ENCODE results near the gene SEC11A.
A peak's percentile ranks its signal among the peaks of the same experiment; 100 is the strongest.

Gene SEC11A

GRCh38 chr15:84702961-84703482 lies 12.9 kb downstream of the SEC11A start:
- peaks cover 13% of the 10 kb centered on the region for H3K79me2 ChIP-seq (ENCODE audit: control insufficient read depth, insufficient read depth, low read length, poor library complexity)
- H4K8ac ChIP-seq (ENCODE audit: low read depth, low read length) = no peak overlapping the region
- no peak overlapping the region for H3K9ac ChIP-seq (ENCODE audit: low read length)
- H4K91ac ChIP-seq (ENCODE audit: low read depth, low read length) = no peak overlapping the region
- WGBS (ENCODE audit: extremely low coverage, insufficient coverage, insufficient read length) = no CpG with 5 or more reads among the region's 4 CpGs
- H3K4me3 ChIP-seq (ENCODE audit: low read depth, low read length) = no peak overlapping the region
- H3K14ac ChIP-seq (ENCODE audit: low read length) = no peak overlapping the region
- H3K23ac ChIP-seq (ENCODE audit: low read length) = no peak overlapping the region
- no peak for DNase-seq
- H3K27me3 ChIP-seq (ENCODE audit: insufficient read depth, low read length) = no peaks in the 10 kb centered on the region
- H3K27ac ChIP-seq (ENCODE audit: low read depth, low read length) = no peak overlapping the region
- H3K36me3 ChIP-seq (ENCODE audit: control insufficient read depth in 1 of 2, insufficient read depth in 2 of 2, low read length in 2 of 2) = peaks cover 0 to 2% of the 10 kb centered on the region in 2 experiments
- H2AK5ac ChIP-seq (ENCODE audit: low read length) = no peak overlapping the region
- no peak overlapping the region for H3K18ac ChIP-seq (ENCODE audit: low read length)
- no peaks in the 10 kb centered on the region for H3K4me1 ChIP-seq (ENCODE audit: control insufficient read depth in 1 of 2, insufficient read depth in 2 of 2, low read length in 2 of 2)
- no peak overlapping the region for H2BK12ac ChIP-seq (ENCODE audit: low read length)
- H2BK5ac ChIP-seq (ENCODE audit: low read depth, low read length, poor library complexity) = no peak overlapping the region
- H3K4me2 ChIP-seq (ENCODE audit: low read length) = no peak overlapping the region
- no peak overlapping the region for H4K12ac ChIP-seq (ENCODE audit: low read depth, low read length)
- H3K79me1 ChIP-seq (ENCODE audit: low read length) = no peaks in the 10 kb centered on the region
- H2BK120ac ChIP-seq (ENCODE audit: insufficient read depth, low read length, poor library complexity) = no peak overlapping the region
- H3K4ac ChIP-seq (ENCODE audit: low read depth, low read length) = peak overlapping the region; percentile 13
- H3K9me3 ChIP-seq (ENCODE audit: insufficient read depth, low read depth, low read length) = no peaks in the 10 kb centered on the region
- H2AFZ ChIP-seq (ENCODE audit: insufficient read depth, low read length, poor library complexity) = no peak overlapping the region

- Histone ChIP-seq H3K4ac (ENCODE audit: low read depth, low read length) (peak overlapping the region; percentile 58), H3K79me1 (ENCODE audit: low read length) (no peaks in the 10 kb centered on the region), H3K79me2 (ENCODE audit: control insufficient read depth, insufficient read depth, low read length, poor library complexity) (peaks cover 14% of the 10 kb centered on the region), H3K14ac (ENCODE audit: low read length) (no peak overlapping the region), H4K91ac (ENCODE audit: low read depth, low read length) (no peak overlapping the region), H3K27ac (ENCODE audit: low read depth, low read length) (no peak overlapping the region), H2BK5ac (ENCODE audit: low read depth, low read length, poor library complexity) (no peak overlapping the region), H3K9me3 (ENCODE audit: insufficient read depth, low read depth, low read length) (no peaks in the 10 kb centered on the region), H3K27me3 (ENCODE audit: insufficient read depth, low read length) (no peaks in the 10 kb centered on the region), H2AK5ac (ENCODE audit: low read length) (no peak overlapping the region), H3K9ac (ENCODE audit: low read length) (no peak overlapping the region), H3K36me3 (ENCODE audit: control insufficient read depth in 1 of 2, insufficient read depth in 2 of 2, low read length in 2 of 2) (peaks cover 0 to 2% of the 10 kb centered on the region in 2 experiments), H2AFZ (ENCODE audit: insufficient read depth, low read length, poor library complexity) (no peak overlapping the region), H4K8ac (ENCODE audit: low read depth, low read length) (no peak overlapping the region), H3K23ac (ENCODE audit: low read length) (no peak overlapping the region), H3K4me1 (ENCODE audit: control insufficient read depth in 1 of 2, insufficient read depth in 2 of 2, low read length in 2 of 2) (no peaks in the 10 kb centered on the region), H2BK12ac (ENCODE audit: low read length) (peak overlapping the region; percentile 13), H3K4me2 (ENCODE audit: low read length) (no peak overlapping the region), H3K18ac (ENCODE audit: low read length) (no peak overlapping the region), H4K12ac (ENCODE audit: low read depth, low read length) (no peak overlapping the region), H2BK120ac (ENCODE audit: insufficient read depth, low read length, poor library complexity) (no peak overlapping the region), H3K4me3 (ENCODE audit: low read depth, low read length) (no peak overlapping the region)
- no peak for DNase-seq
- WGBS (ENCODE audit: extremely low coverage, insufficient coverage, insufficient read length) = no CpG with 5 or more reads among the region's 8 CpGs
Measured at GRCh38 chr15:84699538-84700191, 16.3 kb downstream of the SEC11A start.

- Histone ChIP-seq H3K9ac (ENCODE audit: low read length) (no peak overlapping the region), H3K79me2 (ENCODE audit: control insufficient read depth, insufficient read depth, low read length, poor library complexity) (peaks cover 9% of the 10 kb centered on the region), H3K4me3 (ENCODE audit: low read depth, low read length) (no peak overlapping the region), H3K9me3 (ENCODE audit: insufficient read depth, low read depth, low read length) (no peaks in the 10 kb centered on the region), H2AFZ (ENCODE audit: insufficient read depth, low read length, poor library complexity) (no peak overlapping the region), H2BK5ac (ENCODE audit: low read depth, low read length, poor library complexity) (no peak overlapping the region), H3K23ac (ENCODE audit: low read length) (no peak overlapping the region), H3K18ac (ENCODE audit: low read length) (no peak overlapping the region), H3K4ac (ENCODE audit: low read depth, low read length) (no peak overlapping the region), H3K14ac (ENCODE audit: low read length) (no peak overlapping the region), H3K4me2 (ENCODE audit: low read length) (no peak overlapping the region), H3K27ac (ENCODE audit: low read depth, low read length) (no peak overlapping the region), H3K27me3 (ENCODE audit: insufficient read depth, low read length) (no peaks in the 10 kb centered on the region), H4K12ac (ENCODE audit: low read depth, low read length) (no peak overlapping the region), H3K79me1 (ENCODE audit: low read length) (no peaks in the 10 kb centered on the region), H2BK120ac (ENCODE audit: insufficient read depth, low read length, poor library complexity) (no peak overlapping the region), H2AK5ac (ENCODE audit: low read length) (no peak overlapping the region), H4K8ac (ENCODE audit: low read depth, low read length) (no peak overlapping the region), H3K4me1 (ENCODE audit: control insufficient read depth in 1 of 2, insufficient read depth in 2 of 2, low read length in 2 of 2) (no peaks in the 10 kb centered on the region), H3K36me3 (ENCODE audit: control insufficient read depth in 1 of 2, insufficient read depth in 2 of 2, low read length in 2 of 2) (peaks cover 2 to 3% of the 10 kb centered on the region in 2 experiments), H2BK12ac (ENCODE audit: low read length) (no peak overlapping the region), H4K91ac (ENCODE audit: low read depth, low read length) (no peak overlapping the region)
- DNase-seq = no peak
- WGBS (ENCODE audit: extremely low coverage, insufficient coverage, insufficient read length) = no CpG with 5 or more reads among the region's 1 CpG
Measured at GRCh38 chr15:84697236-84697990, 18.5 kb downstream of the SEC11A start.

- no peak for DNase-seq
- Histone ChIP-seq H3K9ac (ENCODE audit: low read length) (no peak overlapping the region), H3K14ac (ENCODE audit: low read length) (no peak overlapping the region), H2AK5ac (ENCODE audit: low read length) (no peak overlapping the region), H2BK5ac (ENCODE audit: low read depth, low read length, poor library complexity) (no peak overlapping the region), H3K4me3 (ENCODE audit: low read depth, low read length) (no peak overlapping the region), H3K79me2 (ENCODE audit: control insufficient read depth, insufficient read depth, low read length, poor library complexity) (peaks cover 8% of the 10 kb centered on the region), H3K9me3 (ENCODE audit: insufficient read depth, low read depth, low read length) (no peaks in the 10 kb centered on the region), H2BK120ac (ENCODE audit: insufficient read depth, low read length, poor library complexity) (no peak overlapping the region), H3K4me1 (ENCODE audit: control insufficient read depth in 1 of 2, insufficient read depth in 2 of 2, low read length in 2 of 2) (no peaks in the 10 kb centered on the region), H3K4ac (ENCODE audit: low read depth, low read length) (no peak overlapping the region), H3K23ac (ENCODE audit: low read length) (no peak overlapping the region), H3K4me2 (ENCODE audit: low read length) (no peak overlapping the region), H2AFZ (ENCODE audit: insufficient read depth, low read length, poor library complexity) (no peak overlapping the region), H4K8ac (ENCODE audit: low read depth, low read length) (no peak overlapping the region), H3K18ac (ENCODE audit: low read length) (no peak overlapping the region), H3K27me3 (ENCODE audit: insufficient read depth, low read length) (no peaks in the 10 kb centered on the region), H4K12ac (ENCODE audit: low read depth, low read length) (no peak overlapping the region), H4K91ac (ENCODE audit: low read depth, low read length) (no peak overlapping the region), H3K36me3 (ENCODE audit: control insufficient read depth in 1 of 2, insufficient read depth in 2 of 2, low read length in 2 of 2) (peaks cover 2 to 3% of the 10 kb centered on the region in 2 experiments), H3K27ac (ENCODE audit: low read depth, low read length) (no peak overlapping the region), H3K79me1 (ENCODE audit: low read length) (no peaks in the 10 kb centered on the region), H2BK12ac (ENCODE audit: low read length) (no peak overlapping the region)
- no CpG with 5 or more reads among the region's 4 CpGs for WGBS (ENCODE audit: extremely low coverage, insufficient coverage, insufficient read length)
Measured at GRCh38 chr15:84696757-84697156, 19.2 kb downstream of the SEC11A start.
